Astrocyte of the spinal cord (primary cell): ENCODE results near the gene HOXB6.

Experiments used
- DNase-seq: peaks from one replicate; pipeline ENCODE4 v3.0.0; 2011; ENCODE audit warnings: low read depth, low spot score
- H3K4me3 ChIP-seq: 2 replicates; pipeline ENCODE4 v1.5.1; 2011; ENCODE audit warnings: low read depth, mild to moderate bottlenecking, low read length, moderate library complexity
- in situ Hi-C: cut with HindIII; loops from 2 replicates; pipeline ENCODE4 v1.10.0; 2017; ENCODE audit warnings: low sequenced_read_pairs
- TF ChIP-seq, protein P1 (sequence below): IDR thresholded peaks from 2 replicates; pipeline ENCODE4 v1.5.1; 2012; ENCODE audit warnings: low read depth, mild to moderate bottlenecking, low read length, inconsistent platforms

The HOXB6 gene

DNA sequence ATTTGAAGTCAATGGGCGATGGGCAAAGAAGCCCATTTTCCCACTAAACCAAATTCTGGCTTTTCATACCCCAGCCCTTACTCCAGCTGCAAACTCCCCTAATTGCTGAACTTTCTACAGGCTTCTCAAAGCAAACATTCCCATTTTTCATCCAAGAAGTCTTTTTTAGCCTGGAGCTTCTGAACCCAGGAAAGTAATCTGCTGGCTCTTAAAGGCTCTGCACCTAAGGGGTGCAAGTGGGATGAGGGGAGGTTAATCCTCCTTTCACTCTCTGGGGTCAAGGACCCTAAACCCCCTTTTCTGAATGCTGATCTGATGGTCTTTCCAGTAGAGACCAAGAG, 3.7 kb upstream of the HOXB6 start:
- peak overlapping the region; percentile 75 for H3K4me3 ChIP-seq
- TF ChIP-seq, protein P1, sequence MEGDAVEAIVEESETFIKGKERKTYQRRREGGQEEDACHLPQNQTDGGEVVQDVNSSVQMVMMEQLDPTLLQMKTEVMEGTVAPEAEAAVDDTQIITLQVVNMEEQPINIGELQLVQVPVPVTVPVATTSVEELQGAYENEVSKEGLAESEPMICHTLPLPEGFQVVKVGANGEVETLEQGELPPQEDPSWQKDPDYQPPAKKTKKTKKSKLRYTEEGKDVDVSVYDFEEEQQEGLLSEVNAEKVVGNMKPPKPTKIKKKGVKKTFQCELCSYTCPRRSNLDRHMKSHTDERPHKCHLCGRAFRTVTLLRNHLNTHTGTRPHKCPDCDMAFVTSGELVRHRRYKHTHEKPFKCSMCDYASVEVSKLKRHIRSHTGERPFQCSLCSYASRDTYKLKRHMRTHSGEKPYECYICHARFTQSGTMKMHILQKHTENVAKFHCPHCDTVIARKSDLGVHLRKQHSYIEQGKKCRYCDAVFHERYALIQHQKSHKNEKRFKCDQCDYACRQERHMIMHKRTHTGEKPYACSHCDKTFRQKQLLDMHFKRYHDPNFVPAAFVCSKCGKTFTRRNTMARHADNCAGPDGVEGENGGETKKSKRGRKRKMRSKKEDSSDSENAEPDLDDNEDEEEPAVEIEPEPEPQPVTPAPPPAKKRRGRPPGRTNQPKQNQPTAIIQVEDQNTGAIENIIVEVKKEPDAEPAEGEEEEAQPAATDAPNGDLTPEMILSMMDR, result no peak
- in situ Hi-C loops, result no loop called here
- DNase-seq, result peak; percentile 27

DNA sequence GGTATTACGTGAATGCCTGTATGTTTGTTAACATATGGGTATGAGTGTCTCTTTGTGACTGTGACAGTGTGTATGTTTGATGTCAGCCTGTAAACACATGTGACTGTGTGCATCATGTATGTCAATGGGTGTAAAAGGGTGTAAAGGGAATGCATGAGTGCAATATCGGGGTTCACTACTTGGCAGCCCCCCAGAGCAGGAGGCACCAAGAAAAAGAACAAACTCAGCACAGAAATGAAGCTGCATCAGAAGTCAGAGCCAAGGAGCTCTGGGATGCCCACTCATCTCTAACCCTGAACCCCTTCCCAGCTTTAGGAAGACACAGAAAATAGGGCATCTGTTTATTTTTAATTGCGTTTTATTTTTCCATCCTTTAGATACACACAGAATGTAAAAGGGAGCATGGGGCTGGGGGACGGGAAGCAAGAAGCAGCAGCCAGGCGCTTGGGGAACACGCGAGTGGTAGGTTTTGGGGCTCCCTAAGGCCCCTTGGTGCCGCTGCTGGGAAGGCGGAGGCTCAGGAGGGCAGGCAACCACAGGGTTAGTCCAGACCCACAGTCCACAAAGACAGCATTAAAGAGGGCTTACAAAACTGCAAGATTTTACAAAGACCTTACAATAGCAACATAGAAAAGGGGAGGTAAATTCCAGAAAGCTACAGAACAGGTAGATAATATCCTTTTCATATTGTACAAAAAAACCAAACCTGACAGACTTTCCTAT, 2.3 kb upstream of the HOXB6 start:
- TF ChIP-seq, protein P1, result no peak
- DNase-seq, result peak; percentile 13
- in situ Hi-C loops, result no loop called here
- H3K4me3 ChIP-seq, result peak overlapping the region; percentile 57

DNA sequence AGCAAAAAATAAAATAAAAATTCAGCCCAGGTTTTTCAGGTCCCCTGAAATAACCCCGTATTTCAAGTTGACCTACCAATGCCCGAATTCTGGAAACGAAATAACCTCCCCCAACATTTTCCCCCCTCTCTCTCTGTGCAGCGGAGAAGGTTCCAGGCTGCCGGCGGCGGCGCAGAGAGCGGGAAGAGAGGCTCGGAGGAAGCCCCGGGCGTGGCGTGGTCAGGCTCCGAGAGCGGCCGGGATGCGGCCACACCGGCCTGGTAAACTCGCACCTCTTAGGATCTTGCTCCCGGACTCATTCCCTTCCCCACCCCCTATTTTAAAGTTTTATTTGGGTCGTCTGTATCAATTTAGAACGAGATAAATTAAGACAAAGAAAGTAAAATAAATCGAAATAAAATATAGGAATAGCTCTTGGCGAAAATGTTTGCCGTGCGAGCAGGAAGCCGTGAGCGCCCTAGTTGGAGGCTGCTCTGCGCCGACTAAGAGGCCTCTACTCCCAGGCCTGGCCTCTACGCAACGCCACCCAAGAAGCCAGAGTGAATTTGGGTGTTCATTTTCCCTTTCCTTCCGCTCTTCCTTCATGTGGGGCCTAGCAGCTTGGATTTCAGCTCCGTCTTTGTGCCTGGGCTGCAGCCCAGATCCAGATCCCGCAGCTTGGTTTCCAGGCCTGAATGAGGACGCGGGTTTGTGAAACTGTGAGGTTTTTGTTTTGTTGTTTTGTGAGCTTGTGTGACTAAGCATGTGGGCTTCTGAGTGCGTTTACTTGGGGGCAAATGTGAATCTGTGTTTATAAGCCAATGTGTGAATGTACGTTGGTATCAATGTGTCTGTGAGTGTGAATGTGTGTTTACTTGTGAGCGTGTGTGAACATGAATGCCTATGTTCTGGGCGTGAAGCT, 1.5 kb upstream of the HOXB6 start:
- TF ChIP-seq, protein P1, result no peak
- in situ Hi-C loops, result no loop called here
- peak; percentile 53 for DNase-seq
- peak overlapping the region; percentile 57 for H3K4me3 ChIP-seq

DNA sequence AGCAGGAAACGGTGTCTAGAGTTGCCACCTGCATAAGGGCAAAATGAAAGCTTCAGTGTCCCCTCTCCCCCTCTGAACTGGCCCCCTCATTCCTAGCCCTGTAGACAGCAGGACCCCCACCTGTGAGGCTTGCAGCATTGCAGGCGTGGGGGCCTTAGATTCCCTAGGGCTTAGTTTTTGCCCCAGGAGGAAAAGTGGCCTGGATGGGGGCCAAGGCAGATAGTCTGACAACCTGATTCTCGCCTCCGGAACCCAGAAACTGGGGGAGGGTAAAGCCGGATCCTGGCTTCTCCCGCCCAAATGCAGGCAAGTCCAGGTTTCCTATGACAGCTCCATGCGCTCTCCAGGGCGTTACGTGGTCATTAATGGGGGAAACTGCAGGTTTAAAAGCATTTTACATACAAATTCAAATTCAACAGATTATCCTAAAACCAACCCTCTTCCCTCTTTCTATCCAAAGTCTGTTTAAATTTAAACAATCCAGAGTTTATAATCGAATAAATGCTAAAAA, 678 bp upstream of the HOXB6 start:
- in situ Hi-C loops, result no loop called here
- peak; percentile 67 for DNase-seq
- TF ChIP-seq, protein P1, result no peak
- peak overlapping the region; percentile 57 for H3K4me3 ChIP-seq

DNA sequence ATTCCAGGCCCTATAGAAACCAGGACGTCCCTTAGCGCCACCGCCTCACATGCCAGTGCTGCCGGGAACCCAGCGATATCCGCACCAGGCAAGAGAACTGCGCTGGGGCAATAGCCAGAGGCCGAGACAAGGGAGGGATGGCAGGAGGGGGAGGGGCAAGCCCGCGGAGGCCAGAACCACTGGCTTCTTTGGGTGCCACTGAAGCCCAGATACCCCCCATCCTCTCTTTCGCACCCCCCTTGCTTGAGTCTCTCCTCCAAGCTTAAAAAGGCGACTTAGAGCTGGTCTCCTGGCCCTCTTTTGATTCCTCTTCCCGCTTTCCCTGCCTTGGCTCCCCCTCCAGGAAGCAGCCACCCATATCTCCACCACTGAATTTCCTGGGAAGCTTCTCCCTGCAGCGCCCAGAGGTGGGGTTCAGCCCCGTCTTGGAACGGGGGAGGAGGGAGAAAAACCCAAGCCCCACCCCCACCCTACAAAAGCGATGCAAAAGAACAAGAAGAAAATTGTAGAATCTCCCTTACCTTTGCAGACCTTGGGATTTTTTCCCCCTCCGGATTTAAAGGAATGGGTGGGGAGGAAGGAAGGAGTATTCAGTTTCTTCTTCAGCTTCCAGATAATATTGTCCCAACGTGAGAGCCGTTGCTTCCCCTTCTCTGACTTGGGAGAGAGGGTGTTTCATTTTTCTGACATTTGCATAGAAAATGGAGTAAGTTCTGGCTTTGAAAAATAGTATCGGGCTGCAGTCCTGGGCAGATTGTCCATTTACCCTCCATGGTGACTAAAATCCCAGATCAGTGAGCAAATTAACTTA, 622 bp downstream of the HOXB6 start:
- TF ChIP-seq, protein P1, result no peak
- in situ Hi-C loops, result no loop called here
- DNase-seq, result no peak
- H3K4me3 ChIP-seq, result peak overlapping the region; percentile 57
